ENCODE results near the gene TEKTIP1. TPM values are rescaled to one million over a fixed set of nuclear protein-coding genes. Genes with fewer than 3 reads are reported as not detected.

TEKTIP1 gene
- total and polyA plus RNA-seq, 9 of the 15 experiments (the other 6 are each of a cell fraction or from before 2014, with no cell fraction given), result 0.66 TPM; not detected in 8

- Histone ChIP-seq H3K9me1 (ENCODE audit: control insufficient read depth, insufficient read depth, low read length) (no peaks in the 10 kb centered on the region), H3K4me1 (replicated peaks in 1 of 2; ENCODE audit: control insufficient read depth in 2 of 2, insufficient read depth in 2 of 2, low read length in 2 of 2) (peaks cover 0 to 32% of the 10 kb centered on the region in 2 experiments; a peak in 4 of 5 replicates), H3K27me3 (ENCODE audit: control insufficient read depth in 2 of 2, insufficient read depth in 2 of 2, low read length in 2 of 2) (no peaks in the 10 kb centered on the region), H3K9me3 (replicated peaks; ENCODE audit: control insufficient read depth, insufficient read depth, low read depth, low read length) (no peaks in the 10 kb centered on the region), H3K79me2 (ENCODE audit: control insufficient read depth, insufficient read depth, low read length) (peaks cover 23% of the 10 kb centered on the region), H2AFZ (ENCODE audit: low read depth, low read length) (no peak overlapping the region), H3K36me3 (ENCODE audit: control insufficient read depth, insufficient read depth, low read length) (peaks cover 76% of the 10 kb centered on the region), H3K4me3 (no peak overlapping the region), H3K9ac (ENCODE audit: insufficient read depth in 1 of 2, low read depth in 2 of 2, low read length in 2 of 2) (no peak overlapping the region), H3K27ac (ENCODE audit: extremely low read depth, low read depth, low read length) (no peak overlapping the region), H4K20me1 (replicated peaks; ENCODE audit: control insufficient read depth, insufficient read depth, low read length) (no peaks in the 10 kb centered on the region), H3K4me2 (ENCODE audit: insufficient read depth, low read length) (no peak overlapping the region)
- peak; percentile 98 for ATAC-seq
- in situ Hi-C loops (cut with MboI), result no loop called here
- no peak for FAIRE-seq
- no TSS peak for BruUV-seq (replicated peaks)
- intact Hi-C loops (cut with micrococcal nuclease), result no loop called here
- CTCF ChIA-PET (ENCODE audit: low intra/inter-chr PET ratio), result no interaction called here
- WGBS (ENCODE audit: insufficient coverage, low coverage, missing lambda C conversion rate), result 89% methylated on average over 15 of the region's 15 CpGs
- peak; percentile 32 to 91 (median 88) for DNase-seq (ENCODE audit: extremely low read depth in 1 of 4, low spot score in 3 of 4)
- POLR2A ChIA-PET, result interaction anchor here (0.6 to 0.9 kb wide), 2 partner anchors 14 to 62 kb away, joined by 3 read pairs; partner anchors contain the start of gene SMIM24
- TF ChIP-seq RBM15 (IDR thresholded peaks at IDR 0.05; ENCODE audit: insufficient read depth, low read length), result no peak
- no peak for TF ChIP-seq RCOR1 (IDR thresholded peaks at IDR 0.05; ENCODE audit: borderline replicate concordance in 1 of 2, low read depth in 2 of 2, low read length in 2 of 2)
- TF ChIP-seq ARID3A (IDR thresholded peaks at IDR 0.05; ENCODE audit: borderline replicate concordance, low read depth, low read length), result no peak
- no peak for TF ChIP-seq PRPF4 (IDR thresholded peaks at IDR 0.05; ENCODE audit: insufficient read depth, low read depth, low read length, poor library complexity, severe bottlenecking)
- no peak for TF ChIP-seq ZBTB2 (IDR thresholded peaks at IDR 0.05)
- no peak for TF ChIP-seq ZNF175 (CRISPR knock-in tag; IDR thresholded peaks at IDR 0.05; ENCODE audit: low read depth)
- no peak for TF ChIP-seq ZNF780A (CRISPR knock-in tag; IDR thresholded peaks at IDR 0.05)
- TF ChIP-seq NUFIP1 (IDR thresholded peaks at IDR 0.05; ENCODE audit: partially characterized antibody), result no peak
- no peak for TF ChIP-seq PBX2 (CRISPR knock-in tag; IDR thresholded peaks at IDR 0.05; ENCODE audit: low read depth)
- TF ChIP-seq PBX2 (tag; conservative IDR thresholded peaks at IDR 0.05; ENCODE audit: low read depth), result peak; percentile 61
- no peak for TF ChIP-seq POLR3A (IDR thresholded peaks at IDR 0.05; ENCODE audit: borderline replicate concordance, extremely low read depth, insufficient read depth, insufficient read length)
- no peak for TF ChIP-seq ZC3H8 (IDR thresholded peaks at IDR 0.05)
- no peak for TF ChIP-seq PYGO2 (tag; IDR thresholded peaks at IDR 0.05)
- TF ChIP-seq SRSF7 (optimal IDR thresholded peaks at IDR 0.05; ENCODE audit: low read depth, low read length), result no peak
- no peak for TF ChIP-seq KLF1 (tag; IDR thresholded peaks at IDR 0.05)
- no peak for TF ChIP-seq ETV1 (tag; conservative IDR thresholded peaks at IDR 0.05; ENCODE audit: low read depth)
- no peak for TF ChIP-seq HCFC1 (IDR thresholded peaks at IDR 0.05; ENCODE audit: low read depth, low read length)
- TF ChIP-seq HDAC3 (IDR thresholded peaks at IDR 0.05; ENCODE audit: borderline replicate concordance, partially characterized antibody), result no peak
Observed at GRCh38 chr19:3494051-3494450, 44.9 kb upstream of the TEKTIP1 start.

Measured in K562 (cell line).